NCI-H1436 (cell line): ENCODE data around the gene WHRN.

ENCODE experiments used
- DNase-seq: peaks from one replicate; lab custom pipeline; 2025; lab: John Stamatoyannopoulos, UW

WHRN gene

GRCh38 chr9:114471157-114471556 lies 34.1 kb downstream of the WHRN start:
- no peak for DNase-seq

- DNase-seq: no peak
These were observed 34.7 kb downstream of the WHRN start for GRCh38 chr9:114470581-114470980.

GRCh38 chr9:114470121-114470520 lies 35.2 kb downstream of the WHRN start:
- no peak for DNase-seq

- DNase-seq: no peak
These were observed 36.0 kb downstream of the WHRN start for GRCh38 chr9:114469091-114469853.

GRCh38 chr9:114467910-114468309 lies 37.4 kb downstream of the WHRN start:
- no peak for DNase-seq

DNA sequence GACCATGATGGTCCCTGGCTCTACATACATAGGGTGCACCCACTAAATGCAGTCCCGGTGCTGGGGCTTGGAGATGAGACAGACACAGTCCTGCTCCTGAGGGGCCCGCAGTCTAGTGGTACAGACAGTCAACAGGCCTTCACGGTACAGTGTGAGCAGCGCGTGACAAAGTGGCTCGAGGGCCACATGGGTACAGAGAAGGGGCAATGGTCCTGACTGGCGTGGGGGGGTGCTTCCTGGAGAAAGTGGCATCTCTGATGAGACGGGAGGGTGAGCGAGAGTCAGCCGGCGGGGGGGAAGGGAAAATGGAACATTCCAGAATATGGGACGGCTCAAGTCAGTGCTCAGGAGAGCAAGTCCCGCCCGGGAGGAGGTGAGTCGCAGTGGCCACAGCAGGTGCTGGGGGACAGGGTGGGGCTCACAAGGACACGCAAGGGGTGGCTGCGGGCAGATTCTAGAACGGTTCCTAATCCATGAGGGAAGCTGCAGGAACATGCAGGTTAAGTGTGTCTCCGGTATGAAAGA lies 38.0 kb downstream of the WHRN start:
- no peak for DNase-seq

- DNase-seq: no peak
These were observed 39.1 kb downstream of the WHRN start for GRCh38 chr9:114465906-114466900.

DNA sequence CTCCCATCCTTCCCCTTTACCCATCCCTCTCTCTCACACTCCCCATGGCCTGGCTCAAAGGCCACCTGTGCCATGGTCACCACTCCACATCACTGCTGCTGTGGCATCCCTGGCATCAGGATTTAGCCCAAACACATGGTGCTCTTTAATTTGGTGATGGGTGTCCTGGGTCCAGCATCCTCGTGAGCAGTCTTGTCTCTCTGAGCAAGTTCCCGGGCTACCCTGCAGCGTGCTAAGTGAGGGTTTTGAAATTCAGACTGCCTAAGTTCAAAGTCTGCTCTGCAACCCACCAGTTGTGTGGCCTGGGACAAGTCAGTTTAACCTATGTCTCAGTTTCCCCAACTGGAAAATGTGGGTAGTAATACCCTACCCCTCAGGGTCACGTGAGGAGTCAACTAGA lies 39.9 kb downstream of the WHRN start:
- no peak for DNase-seq

DNA sequence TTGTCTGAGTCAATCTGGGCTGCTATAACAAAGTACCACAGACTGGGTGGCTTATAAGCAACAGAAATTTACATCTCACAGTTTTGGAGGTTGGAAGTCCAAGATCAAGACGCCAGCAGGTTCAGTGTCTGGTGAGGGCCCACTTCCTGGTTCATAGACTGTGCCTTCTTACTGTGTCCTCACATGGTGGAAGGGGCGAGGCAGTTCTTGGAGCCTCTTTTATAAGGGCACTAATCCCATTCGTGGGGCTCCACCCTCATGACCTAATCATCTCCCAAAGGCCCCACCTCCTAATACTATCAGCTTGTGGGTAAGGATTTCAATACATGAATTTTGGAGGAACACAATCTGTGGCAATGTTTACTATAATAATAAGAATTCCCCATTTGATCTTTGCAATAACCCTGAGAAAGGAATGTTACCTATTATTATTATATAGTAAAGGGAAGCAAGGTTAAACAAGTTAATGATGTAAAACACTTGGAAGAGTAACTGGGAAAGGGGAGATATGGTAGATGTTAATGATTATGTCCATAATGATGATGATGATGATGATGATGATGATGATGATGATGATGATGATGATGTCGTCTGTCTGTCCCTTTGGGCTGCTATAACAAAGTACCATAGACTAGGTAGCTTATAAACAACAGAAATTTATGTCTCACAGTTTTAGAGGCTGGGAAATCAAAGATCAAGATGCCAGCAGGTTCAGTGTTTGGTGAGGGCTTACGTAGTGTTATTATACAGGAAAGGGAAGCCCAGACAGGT lies 40.8 kb downstream of the WHRN start:
- DNase-seq: no peak

DNA sequence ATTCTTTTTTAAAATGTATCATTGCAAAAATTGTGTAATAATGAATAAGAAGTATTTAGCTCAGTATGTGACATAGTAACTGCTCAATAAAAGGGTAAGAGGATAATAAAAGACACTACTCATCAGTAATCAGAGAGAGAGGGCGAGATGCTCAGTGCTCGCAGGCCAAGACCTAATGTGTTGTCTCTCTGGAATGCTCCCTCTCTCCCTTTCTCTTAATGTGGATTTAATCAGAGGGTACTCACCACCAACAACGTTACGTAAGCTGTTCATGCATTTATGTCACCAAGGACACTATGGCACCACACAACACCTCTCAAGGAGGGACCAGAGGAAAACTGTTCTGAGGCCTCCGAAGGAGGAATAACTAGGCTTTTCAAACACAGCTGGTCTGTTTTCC lies 42.5 kb downstream of the WHRN start:
- DNase-seq: no peak

- DNase-seq: no peak
These were observed 43.8 kb downstream of the WHRN start for GRCh38 chr9:114461468-114461867.

DNA sequence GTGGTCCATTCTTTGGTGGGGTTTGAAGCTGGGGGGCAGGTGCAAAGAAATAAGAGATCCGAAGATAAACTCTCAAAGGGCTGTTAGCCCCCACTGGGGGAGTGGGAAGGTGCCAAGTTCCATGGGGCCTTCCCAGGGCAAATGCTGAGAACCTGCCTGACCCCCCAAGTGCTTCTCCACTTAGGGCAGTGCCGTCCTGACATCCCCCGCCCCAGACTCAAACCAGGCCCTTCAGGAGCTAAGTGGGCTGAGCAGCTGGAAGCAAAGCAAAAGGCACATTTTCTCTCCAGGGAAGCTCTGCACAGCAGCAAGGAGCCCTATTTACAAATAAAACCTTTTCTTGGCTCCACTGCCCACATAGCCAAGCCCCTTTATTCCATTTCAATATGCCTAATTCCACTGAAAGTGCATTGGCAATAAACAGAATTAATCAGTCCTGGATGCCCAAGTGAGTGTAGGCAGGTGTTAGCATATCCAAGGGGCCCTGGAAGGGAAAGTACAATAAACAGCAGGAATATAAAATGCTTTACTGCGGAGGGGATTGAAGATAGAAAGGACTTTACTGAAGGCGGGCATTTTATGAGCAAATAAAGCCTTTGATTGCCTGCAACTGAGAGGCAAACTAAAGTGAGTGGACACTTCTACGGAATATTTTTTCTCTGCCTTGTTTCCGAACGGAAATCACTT lies 44.6 kb downstream of the WHRN start:
- no peak for DNase-seq

DNA sequence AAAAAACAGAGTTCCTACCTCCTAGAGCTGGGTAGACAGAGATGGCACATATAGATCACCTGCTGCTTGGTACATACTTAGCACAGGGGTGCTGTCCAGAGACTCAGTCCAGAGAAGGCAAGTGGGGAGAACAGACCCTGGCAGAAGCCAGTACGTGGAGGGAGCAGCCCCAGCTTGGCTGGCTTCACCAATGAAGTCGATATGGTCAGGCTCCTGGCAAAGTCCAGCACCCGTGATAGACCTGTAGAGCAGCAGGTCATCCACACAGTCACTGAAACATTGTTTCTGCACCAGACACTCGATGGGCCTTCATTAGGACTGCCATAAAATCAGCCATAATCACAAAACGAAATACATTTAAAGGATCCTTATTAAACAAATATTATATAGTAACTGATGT lies 45.8 kb downstream of the WHRN start:
- no peak for DNase-seq

DNA sequence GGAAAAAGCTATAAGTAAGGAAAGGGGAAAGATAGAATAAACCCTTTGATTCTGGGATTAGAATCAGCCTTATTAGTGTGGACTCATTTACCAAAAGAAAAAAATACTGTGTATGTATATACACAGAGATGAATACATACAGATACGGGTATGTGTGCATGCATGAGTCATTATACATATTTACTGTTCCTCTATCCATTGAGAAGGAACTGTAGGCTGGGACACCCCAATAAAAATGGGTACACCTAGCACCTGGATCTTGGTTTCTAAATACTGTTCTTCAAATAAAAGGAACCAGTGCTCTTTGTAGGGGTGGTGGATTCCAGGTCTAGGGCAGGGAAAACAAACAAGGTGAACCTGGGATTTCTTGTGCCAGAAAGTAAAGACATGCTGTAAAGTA lies 48.3 kb downstream of the WHRN start:
- DNase-seq: no peak

GRCh38 chr9:114454652-114455051 lies 50.6 kb downstream of the WHRN start:
- no peak for DNase-seq

DNA sequence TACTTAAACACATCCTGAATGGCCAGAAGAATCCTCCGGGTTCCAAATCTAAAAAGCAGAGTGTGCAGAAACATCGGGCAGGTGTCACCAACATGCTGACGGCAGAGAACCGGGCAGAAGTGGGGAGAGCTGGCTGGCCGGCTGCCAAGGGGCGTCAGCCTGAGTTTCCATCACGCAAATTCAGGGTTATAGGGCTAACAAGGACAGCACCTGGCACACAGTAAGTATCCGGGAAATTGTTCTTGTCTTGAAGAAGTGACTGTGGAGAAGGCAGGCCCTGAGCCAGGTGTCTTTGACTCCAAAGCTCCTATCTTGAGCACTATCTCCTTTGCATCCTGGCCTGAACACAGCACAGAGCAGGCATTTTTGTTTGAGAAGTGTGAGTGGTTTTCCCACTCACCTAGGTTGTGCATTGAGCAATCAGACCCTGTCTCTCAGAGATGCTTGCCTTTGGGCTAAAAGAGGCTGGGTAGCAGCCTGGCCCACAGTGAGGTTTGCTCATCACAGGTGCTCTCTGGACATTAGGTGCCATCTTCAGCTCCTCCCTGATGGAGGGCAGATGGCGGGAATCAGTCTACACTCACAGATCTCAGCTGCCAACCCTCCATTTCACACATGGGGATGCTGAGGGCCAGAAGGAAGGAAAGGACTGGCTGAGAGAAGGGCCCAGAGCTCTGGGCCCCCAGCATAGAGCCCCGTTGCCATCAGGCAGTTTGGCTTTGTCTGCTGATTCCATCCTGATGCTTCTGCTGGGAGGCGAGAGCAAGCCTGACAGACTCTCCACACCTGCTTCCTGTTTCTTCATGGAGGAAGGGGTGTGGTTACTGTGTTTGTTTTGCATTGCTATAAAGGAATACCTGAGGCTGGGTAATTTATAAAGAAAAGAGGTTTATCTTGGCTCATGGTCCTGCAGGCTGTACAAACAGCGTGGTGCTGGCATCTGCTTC lies 52.8 kb downstream of the WHRN start:
- DNase-seq: peak; percentile 68

- DNase-seq: no peak
These were observed 53.6 kb downstream of the WHRN start for GRCh38 chr9:114451707-114452031.

- DNase-seq: no peak
These were observed 54.2 kb downstream of the WHRN start for GRCh38 chr9:114450833-114451706.

GRCh38 chr9:114450181-114450580 lies 55.1 kb downstream of the WHRN start:
- DNase-seq: no peak
